GM21825 (cell line): ENCODE measurements around the gene POLN.
A peak's percentile ranks its signal among the peaks of the same experiment; 100 is the strongest.

Experiments
- ATAC-seq: cut with Tn5 transposase; IDR thresholded peaks from one replicate; pipeline ENCODE4 v1.9.1; 2021; ENCODE audit warnings: mild to moderate bottlenecking, moderate library complexity; ENCODE audit not compliant: unreplicated experiment

The POLN gene

GRCh38 chr4:2264481-2265041 is 22.6 kb upstream of the POLN start:
- ATAC-seq, result no peak

GRCh38 chr4:2263926-2264321 is 22.0 kb upstream of the POLN start:
- no peak for ATAC-seq

DNA sequence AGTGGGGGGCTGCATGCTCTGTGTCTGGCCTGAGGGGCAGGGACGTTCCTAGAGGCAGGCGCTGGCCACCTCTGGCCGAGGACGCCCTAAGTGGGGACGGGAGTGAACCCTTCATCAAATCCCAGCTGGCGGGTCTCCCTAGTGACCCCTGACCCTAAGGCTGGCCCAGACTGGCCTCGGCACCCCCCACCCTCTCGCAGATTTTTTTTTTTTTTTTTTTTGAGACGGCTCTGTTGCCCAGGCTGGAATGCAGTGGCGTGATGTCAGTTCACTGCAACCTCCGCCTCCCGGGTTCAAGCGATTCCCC is 21.0 kb upstream of the POLN start:
- no peak for ATAC-seq

DNA sequence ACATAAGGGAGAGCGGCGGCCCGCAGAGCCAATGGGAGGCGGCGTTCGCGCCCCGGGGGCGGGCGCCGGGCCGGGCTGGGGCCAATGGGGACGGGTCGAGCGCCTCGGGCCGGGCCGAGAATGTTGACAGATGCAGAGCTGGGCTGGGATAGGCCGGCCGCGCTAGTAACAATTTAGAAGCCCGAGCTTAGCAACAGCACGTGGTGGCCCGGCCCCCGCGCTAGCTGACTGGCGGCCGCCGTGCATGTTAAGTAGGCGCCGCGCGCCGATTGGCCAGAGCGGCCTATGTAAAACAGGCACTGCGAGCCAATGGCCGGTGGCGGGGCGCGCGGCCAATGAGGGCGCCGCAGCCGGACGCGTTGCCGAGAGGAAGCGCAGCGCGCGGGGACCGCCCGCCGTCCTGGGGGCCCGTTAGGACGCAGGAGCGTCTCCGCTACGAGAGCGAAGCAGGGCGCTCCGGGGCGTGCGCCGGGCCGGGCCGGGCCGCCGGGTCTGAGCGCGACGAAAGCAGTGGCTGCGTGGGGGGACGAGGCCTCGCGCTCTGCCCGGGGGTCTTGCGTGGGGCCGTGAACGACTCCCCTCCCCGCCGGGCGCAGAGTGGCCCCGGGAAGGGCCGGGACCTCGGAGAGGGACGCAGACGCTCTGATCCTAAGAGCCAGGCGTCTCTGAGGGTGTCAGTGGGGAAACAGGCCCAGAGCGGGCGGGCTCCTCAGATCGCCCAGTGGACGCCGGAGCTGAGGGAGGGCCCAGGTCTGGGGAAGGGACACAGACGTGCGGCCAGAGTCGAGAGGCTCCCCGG is 20.4 kb upstream of the POLN start:
- ATAC-seq, result peak; percentile 88

DNA sequence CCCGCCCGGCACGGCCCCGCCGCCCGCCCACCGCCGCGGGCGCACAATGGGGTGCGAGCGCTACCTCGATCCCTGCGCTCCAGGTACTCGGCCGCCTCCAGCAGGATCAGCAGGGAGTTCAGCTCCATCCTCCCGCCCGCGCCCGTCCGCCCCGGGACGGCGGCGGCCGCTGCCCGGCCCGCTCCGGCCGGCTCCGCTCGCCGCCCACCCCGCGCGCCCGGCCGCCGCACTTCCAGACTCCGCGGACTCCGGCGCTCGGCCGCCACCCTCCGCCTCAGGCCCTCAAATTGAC is 19.9 kb upstream of the POLN start, which contains the start of gene MXD4:
Gene MXD4, minus strand, starts transcription at position 257 of the 292 bp plus-strand sequence. Its CDS starts 129 bp downstream, at position 128.
- ATAC-seq, result no peak

DNA sequence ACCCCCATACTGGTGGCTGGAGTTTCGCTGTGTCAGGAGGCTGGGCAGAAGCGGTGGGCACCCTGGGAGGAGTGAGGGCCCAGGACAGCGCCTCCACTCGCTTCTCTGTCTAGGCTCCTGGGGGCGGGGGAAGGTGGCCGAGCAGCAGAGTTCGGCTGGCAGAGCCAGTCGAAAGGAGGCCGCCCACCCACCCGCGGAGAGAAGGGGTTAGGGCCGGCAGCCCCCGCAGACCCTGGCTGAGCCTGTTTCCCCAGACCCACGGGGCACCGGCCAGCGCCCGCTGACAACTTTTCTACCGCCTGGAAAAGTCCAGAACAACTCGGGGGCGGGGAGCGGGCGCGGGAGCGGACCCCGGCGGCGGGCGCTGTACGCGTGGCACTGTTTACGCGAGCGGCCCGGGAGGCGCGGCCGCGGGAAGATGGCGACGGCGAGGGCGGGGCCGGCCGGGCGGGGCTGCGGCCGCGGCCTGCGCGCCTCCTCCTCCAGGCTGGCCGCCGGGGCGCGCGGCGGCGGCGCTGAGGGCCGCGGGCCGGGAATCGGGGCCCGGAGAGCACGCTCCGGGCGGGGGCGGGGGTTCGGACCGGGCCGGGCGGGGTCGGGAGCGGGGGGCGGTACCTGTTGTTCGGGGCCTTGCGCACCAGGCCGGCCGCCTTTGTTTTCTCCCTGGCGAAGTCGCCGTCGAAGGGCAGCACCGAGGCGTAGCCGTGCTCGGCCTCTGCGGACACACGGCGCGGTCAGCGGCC is 19.4 kb upstream of the POLN start:
- no peak for ATAC-seq

DNA sequence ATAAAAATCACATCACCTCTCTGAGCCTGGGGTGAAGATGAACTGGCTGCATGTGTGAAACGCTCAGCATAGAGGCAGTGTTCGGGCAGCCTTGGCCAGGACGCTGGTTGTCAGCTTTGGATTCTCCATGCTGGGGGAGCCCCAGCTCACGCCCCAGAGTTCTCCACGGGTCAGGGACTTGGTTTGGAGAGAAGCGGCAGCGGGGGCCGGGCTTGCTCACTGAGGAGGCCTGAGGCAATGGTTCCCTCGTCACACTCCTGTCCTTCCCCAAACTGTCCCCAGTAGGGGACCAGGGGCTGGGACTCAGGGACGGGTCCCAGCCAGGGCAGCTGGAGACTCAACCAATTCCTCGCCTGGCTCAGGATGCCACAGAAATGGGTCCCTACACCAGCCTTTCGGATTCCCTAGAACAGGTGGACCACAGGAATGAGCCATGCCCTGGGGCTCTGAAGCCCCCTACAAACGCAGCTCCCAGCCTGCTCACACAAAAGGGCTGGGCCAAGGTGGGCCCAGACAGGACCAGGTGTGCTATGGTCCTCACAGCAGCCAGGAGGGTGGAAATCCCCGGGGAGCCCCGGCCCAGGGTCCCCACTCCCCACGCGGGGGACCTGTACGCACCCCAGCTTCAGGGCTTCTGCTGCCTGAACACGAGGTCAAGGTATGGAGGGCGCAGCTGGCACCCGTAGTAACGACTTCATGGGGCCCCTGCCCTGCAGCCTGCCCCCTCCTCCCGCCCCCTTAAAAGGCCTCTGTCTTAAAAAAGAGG is 18.6 kb upstream of the POLN start:
- ATAC-seq, result no peak

- no peak for ATAC-seq
Observed at GRCh38 chr4:2259541-2260343, 17.8 kb upstream of the POLN start.

DNA sequence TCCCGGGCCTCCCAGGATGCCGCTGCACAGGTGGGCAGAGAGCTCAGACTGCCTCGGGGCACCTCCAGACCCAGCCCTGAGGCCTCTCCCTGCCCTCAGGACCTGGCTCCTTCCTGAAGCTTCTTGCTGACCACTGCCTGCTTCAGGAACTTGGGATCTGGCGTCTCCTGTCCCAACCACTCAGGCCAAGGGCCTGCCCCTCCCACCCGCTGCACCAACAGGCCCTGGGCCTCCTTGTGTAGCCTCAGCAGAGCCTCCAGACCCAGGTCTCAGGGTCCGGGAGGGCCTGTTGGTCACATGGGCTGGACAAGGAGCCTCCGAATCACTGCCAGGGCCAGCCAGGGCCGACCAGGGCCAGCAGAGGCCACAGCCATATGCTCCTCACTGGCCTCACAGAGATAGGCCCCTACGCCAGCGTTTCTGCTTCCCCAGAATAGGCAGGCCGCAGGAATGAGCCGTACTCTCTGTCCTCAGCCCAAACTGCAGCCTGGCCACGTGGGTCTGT is 17.2 kb upstream of the POLN start:
- no peak for ATAC-seq

GRCh38 chr4:2258091-2259035 is 16.4 kb upstream of the POLN start:
- no peak for ATAC-seq

DNA sequence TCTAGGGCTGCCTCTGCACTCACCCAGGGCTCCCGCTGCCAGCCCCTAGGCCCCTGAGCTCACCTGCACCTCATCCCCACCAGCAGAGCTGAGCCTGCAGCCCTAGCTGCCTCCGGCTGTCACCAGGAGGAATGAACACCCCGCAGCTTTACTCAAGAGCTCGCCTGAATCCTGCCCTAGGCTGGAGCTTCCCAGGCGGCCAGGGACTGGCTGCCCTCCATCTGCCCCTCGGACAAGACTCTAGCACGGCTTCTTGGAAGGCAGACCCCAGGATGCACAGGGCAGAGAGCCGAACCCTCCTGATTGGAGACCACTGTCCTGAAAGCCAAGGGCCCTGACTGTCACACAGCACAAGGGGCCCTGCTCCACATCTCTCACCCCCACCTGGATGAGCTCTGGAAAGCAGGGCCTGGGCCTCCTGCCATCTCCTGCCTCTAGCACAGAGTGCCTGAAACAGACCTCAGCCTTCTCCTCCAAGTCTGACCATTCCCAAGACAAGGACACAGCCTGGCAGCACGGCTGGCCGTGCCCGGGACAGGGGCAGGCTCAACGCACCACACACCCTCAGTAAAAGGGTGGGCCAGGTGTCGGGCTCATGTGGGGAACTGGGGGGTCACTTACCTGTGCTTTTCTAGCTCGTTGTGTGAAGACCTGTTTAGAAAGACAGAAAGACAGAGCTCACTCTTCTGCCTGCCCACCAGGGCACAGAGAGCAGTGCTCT is 15.6 kb upstream of the POLN start:
- no peak for ATAC-seq

- no peak for ATAC-seq
Observed at GRCh38 chr4:2256781-2257191, 14.9 kb upstream of the POLN start.

DNA sequence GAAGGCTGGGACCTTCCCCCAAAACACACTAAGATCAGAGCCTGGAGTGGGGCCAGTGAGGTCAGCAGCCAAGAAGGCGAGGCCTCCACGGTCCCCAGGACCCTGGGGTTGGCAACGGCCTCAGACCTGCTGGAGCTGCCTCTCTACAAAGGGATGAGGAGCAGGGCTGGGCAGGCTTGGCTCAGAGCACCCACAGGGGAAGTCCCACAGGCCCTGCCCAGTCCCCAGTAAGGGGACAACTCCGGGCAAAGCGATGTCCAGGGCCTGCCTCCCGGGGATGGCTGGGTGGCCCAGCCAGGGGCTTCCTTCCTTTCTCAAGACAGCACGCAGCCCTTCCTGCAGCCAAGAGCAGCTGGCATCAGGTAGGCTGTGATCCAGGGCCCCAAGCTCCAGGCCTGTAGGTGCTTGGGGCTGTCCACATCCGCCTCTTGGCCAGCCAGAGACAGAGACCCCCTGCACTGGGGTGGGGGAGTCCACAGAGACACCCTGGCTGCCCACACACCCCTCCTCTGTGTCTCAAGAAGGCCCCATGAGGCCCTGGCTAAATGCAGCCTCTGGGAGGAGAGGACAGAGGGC is 14.3 kb upstream of the POLN start:
- no peak for ATAC-seq

GRCh38 chr4:2255501-2256155 is 13.7 kb upstream of the POLN start:
- ATAC-seq, result no peak

- no peak for ATAC-seq
Observed at GRCh38 chr4:2254665-2255500, 13.0 kb upstream of the POLN start.

DNA sequence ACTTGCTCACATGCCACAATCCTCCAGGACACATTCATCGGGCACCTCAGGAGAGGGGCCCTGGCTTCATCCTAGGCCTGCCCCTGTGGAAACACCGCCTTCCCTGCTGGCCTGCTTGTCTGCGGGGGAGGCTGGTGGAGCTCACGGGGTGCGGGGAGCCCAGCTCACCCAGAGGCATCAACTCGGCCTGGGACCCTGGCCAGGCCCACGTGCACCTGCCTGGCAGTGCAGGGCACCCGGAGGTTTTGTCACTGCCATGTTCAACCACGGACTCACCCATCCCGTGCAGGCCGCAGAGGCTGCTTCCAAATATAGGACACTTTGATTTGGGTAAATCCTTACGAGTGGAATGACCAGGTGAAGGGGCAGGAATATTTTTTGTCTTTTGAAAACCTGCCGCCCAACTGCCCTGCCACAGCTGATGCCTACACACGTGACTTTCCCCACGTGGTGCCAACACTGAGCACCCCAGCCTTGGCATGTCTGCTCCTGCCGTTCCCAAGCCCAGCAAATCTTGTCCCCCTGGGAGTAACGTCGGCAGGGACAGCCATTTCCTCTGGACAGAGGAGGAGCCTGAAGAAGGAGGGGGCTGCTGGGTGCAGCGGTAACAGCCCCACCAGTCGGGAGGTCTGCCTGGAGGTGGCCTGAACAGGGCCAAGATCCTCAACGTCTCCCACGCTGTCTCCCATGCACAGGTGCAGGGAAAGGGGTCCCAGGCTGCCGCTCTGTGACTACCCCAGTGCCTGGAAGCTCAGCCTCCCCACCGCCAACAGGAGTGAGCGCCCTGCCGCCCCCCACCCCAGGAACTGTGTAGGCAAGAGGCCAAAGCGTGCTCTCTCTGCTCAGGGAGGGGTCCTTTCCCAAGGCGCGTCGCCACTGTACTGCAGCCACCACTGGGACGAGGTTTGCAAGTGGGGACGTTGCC is 11.5 kb upstream of the POLN start:
- ATAC-seq, result no peak
